ENCODE measurements around the gene ATP6V1A.

Gene ATP6V1A

DNA sequence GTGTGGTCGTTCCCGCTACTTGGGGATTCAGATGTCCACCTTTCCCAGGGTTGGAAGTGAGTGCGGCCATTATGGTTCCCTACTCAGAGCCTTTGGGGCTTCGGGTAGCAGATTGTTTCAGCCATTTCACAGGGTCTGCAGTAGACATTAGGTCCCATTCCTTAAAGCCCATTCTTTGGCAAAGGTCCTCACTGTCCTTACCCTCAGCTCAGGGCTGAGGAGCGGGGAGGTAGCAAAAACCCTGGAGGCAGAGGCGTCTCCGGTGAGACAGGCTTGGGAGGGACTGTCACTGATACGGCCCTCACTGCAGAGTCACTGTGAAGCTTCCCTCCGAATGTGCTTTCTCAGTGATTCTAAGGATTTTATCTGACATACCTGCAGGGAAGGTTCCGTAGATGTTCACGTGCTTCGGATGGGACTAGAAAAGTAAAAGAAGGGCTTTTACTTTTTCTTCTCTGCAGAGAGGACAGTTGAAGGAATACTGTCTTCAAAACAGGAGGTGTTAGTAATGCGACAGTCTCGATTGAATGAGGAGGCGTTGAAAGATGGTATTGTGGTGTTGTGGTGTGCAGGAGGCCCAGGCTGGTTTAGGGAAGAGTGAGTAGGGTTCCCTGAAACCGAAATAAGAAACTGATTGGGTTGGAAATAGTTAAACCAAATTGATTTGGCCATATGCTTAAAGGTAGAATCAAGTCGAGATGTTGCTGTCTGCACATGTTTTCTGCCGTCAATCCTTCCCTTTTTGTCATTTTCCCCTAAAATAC lies 630 bp downstream of the ATP6V1A start:
- no peak for DNase-seq (ENCODE audit: low read depth)

DNA sequence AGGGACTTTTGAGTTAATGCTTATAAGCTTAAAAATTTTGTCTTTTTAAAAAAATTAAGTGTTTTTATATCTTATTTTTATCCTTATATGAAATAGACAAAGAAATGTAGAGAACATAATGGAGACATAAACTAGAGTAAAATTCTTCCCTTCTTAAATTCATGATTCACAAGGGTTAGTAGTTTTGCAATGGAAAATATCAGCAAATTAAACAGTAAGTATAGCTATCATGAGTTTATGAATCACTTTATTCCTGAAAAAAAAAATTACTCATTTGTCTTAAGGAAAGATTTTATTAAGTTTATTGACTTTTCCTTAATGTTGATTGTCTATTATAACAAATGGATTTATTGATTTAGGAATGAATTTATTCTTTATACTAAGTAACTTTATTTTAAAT lies 4.3 kb downstream of the ATP6V1A start:
- DNase-seq (ENCODE audit: low read depth), result no peak

- no peak for DNase-seq (ENCODE audit: low read depth)
Observed at GRCh38 chr3:113753376-113753985, 6.6 kb downstream of the ATP6V1A start.

- no peak for DNase-seq (ENCODE audit: low read depth)
Observed at GRCh38 chr3:113754494-113755159, 7.8 kb downstream of the ATP6V1A start.

DNA sequence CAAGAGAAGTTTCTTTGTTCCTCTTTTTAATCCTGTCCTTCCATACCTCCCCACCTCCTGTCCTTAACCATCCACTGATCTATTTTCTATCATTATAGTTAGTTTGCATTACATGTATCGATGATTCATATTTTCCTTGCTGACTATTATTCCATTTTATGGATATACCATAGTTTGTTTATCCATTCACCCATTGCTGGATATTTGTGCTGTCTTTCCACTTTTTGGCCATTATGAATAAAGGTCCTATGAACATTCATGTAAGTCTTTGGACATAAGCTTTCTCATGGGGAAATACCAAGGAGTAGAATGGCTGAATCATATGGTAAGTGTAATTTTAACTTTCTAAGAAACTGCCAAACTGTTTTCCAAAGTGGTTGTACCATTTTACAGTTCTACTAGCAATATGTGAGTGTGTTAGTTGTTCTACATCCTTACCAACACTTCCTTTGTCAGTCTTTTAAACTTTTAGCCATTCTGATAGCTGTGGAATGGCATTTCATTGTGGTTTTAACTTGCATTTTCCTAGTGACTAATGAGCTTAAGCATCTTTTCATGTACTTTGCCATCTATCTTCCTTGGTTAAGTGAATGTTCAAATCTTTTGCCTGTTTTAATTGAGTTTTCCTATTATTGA lies 11.7 kb downstream of the ATP6V1A start:
- DNase-seq (ENCODE audit: low read depth), result no peak

- DNase-seq (ENCODE audit: low read depth), result no peak
Observed at GRCh38 chr3:113764698-113765097, 17.9 kb downstream of the ATP6V1A start.

- no peak for DNase-seq (ENCODE audit: low read depth)
Observed at GRCh38 chr3:113769551-113769950, 22.7 kb downstream of the ATP6V1A start.

DNA sequence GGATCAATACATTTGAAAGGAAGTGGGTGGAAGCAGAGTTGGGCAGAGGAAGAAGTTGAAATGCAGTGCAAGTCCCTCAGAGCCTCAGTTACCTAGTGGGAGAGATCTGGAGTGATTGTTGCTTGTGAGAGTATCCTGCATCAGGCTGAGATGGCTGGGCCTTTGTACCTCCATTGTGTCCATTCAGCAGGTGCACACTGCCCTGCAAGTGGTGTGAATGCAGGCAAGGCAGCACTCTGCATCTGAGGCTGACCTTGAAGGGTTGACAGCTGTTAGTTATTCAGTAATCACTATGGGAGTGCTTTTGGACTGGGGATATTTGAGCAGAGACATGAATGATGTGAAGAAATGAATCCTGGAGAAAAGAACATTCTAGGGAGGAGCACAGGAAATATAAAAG lies 25.2 kb downstream of the ATP6V1A start:
- no peak for DNase-seq (ENCODE audit: low read depth)

DNA sequence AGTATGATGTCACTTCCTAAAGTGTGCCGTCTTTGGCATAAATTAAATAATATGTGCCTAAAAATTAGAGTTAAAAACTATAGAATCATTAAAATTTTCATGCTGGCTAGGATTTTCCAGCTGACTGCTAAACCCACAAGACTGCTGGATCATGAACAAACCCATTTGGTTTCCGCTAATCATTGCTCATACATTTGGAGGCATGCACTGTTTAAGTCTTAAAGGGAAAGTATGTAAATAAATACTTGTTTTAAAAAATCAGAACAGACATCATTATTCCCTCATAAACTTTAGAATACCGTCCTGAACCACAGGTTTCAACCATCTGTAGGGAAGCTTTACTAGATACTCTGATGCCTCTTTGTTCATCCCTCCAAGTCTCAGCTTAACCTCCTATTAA lies 26.5 kb downstream of the ATP6V1A start:
- no peak for DNase-seq (ENCODE audit: low read depth)

DNA sequence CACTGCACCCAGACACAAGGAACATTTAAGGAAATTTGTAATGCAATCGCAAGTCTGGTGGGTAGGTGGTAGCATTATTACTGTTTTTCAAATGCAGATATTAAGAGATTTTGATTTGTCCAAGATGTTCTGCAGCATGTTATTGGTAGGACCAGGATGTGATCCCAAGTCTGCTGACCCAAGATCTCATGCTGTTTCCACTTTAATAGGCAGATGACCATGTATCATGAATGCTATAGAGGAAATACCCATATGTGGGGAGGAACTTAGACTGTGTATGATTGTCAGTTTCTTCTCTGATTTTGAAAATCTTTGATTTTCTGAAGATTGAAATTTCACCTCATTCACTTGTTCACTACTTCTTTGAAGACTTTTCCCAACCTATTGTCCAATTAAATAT lies 28.7 kb downstream of the ATP6V1A start:
- no peak for DNase-seq (ENCODE audit: low read depth)

- DNase-seq (ENCODE audit: low read depth), result no peak
Observed at GRCh38 chr3:113776564-113776963, 29.7 kb downstream of the ATP6V1A start.

- DNase-seq (ENCODE audit: low read depth), result no peak
Observed at GRCh38 chr3:113783463-113783862, 36.6 kb downstream of the ATP6V1A start.

- DNase-seq (ENCODE audit: low read depth), result no peak
Observed at GRCh38 chr3:113783980-113784379, 37.1 kb downstream of the ATP6V1A start.

- no peak for DNase-seq (ENCODE audit: low read depth)
Observed at GRCh38 chr3:113791381-113791780, 44.5 kb downstream of the ATP6V1A start.

- DNase-seq (ENCODE audit: low read depth), result no peak
Observed at GRCh38 chr3:113794526-113794925, 47.7 kb downstream of the ATP6V1A start.

GRCh38 chr3:113795693-113796092 lies 48.9 kb downstream of the ATP6V1A start:
- DNase-seq (ENCODE audit: low read depth), result no peak

DNA sequence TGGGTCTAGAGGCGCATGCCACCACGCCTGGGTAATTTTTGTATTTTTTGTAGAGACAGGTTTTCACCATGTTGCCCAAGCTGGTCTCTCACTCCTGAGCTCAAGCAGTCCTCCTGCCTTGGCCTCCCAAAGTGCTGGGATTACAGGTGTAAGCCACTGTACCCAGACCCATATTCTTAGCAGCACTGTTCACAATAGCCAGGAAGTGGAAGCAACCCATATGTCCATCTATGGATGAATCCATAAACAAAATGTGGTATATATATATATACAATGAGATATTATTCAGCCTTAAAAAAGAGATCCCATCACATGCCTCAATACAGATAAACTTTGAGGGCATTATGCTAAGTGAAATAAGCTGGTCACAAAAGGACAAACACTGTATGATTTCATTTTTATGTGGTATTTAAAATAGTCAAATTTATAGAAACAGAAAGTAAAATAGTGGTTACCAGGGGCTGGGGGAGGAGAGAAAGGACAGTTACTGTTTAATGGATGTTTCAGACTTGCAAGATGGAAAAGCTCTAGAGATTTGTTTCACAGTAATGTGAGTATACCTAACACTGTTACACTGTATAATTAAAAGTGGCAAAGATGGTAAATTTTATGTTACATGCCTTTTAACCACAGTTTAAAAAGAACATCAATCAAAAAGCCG lies 56.1 kb downstream of the ATP6V1A start:
- no peak for DNase-seq (ENCODE audit: low read depth)

DNA sequence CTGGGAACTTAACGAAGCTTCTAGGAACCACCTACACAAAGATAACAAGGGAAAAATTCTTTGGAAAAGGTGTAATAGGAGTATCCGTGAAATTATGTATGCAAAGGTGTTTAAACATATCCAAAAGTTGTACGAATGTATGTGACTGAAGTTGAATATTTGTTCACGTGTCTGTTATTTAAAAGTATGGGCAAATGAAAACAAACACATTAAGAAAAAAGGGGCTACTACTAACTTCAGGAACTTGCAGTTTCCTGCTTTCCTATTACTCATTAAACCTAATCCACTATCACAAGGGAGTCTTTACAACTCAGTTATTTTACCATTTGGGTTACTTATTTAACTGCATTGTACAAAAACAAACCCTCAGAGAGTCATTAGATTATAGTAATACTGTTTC lies 57.8 kb downstream of the ATP6V1A start:
- no peak for DNase-seq (ENCODE audit: low read depth)

DNA sequence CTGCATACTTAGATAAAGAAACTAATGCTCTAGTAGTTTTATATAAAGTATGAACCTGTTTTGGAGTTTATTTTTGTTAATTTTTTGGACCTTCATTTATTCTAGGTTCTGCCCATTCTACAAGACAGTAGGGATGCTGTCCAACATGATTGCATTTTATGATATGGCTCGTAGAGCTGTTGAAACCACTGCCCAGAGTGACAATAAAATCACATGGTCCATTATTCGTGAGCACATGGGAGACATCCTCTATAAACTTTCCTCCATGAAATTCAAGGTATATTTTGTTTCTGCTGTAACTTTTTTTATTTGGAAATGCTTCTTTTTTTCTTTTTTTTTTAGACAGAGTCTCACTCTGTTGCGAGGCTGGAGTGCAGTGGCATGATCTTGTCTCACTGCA lies 58.4 kb downstream of the ATP6V1A start:
- no peak for DNase-seq (ENCODE audit: low read depth)

GRCh38 chr3:113812854-113813253 lies 66.0 kb downstream of the ATP6V1A start:
- DNase-seq (ENCODE audit: low read depth), result no peak

GRCh38 chr3:113819866-113820265 lies 73.0 kb downstream of the ATP6V1A start:
- DNase-seq (ENCODE audit: low read depth), result no peak

DNA sequence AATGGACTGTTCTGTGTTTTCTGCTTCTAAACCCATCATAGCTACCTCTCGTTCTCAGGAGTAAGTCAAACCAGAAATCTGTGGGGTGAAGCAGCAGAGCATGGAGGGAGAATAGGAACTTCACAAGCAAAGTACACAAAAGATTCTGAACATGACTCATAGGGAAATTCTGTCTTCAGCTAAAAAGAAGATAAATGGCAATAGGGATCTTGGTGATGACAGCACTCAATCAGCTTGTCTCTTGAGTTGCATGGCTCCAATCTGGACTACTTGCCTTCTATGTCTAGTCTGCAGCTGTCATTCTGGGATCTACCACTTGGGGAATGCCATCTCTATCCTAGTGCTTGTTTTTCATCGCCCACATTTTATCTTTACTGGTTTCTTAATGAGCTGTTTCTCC lies 78.3 kb downstream of the ATP6V1A start:
- DNase-seq (ENCODE audit: low read depth), result no peak
